Adrenal gland (tissue), 5 donors: Measurements from ENCODE around the gene CROCC.
"Not testable (repeated sequence)": the region's sequence is repeated elsewhere in the genome, so short reads cannot be mapped to it uniquely, and the experiment has no call there.

Experiments
- CTCF ChIP-seq, 6 experiments: fragments of 450-650 bp in 4 of 6; fragments of 200-600 bp in 2 of 6; sonication (generic) in 1 of 6; IDR thresholded peaks; 1 replicate in 5 of 6; 2 replicates in 1 of 6; pipeline versions ENCODE4 v1.5.1 to v1.8.0; 2016 to 2021; ENCODE audit warnings: antibody characterized with exemption in 6 of 6, mild to moderate bottlenecking in 2 of 6, moderate library complexity in 1 of 6
- POLR2A ChIP-seq, 2 donors: fragments of 450-650 bp; IDR thresholded peaks; one replicate each; pipeline ENCODE4 v1.6.1; 2017; ENCODE audit warnings: antibody characterized with exemption in 2 of 2, mild to moderate bottlenecking in 2 of 2, moderate library complexity in 1 of 2
- donor health status: DM: no; HTN: no; CAD: no.

GRCh38 chr1:16946185-16946584, 24.5 kb downstream of the CROCC start:
- not testable (repeated sequence) for TF ChIP-seq POLR2A, CTCF (IDR thresholded peaks at IDR 0.05)
